Measurements from ENCODE around the gene CTBP2.
"Not testable (repeated sequence)": the region's sequence is repeated elsewhere in the genome, so short reads cannot be mapped to it uniquely, and the experiment has no call there.

Gene CTBP2

GRCh38 chr10:125186431-125187170 lies 26.2 kb upstream of the CTBP2 start:
- DNase-seq = no peak

GRCh38 chr10:125179107-125179506 lies 18.7 kb upstream of the CTBP2 start:
- DNase-seq = not testable (repeated sequence)

DNA sequence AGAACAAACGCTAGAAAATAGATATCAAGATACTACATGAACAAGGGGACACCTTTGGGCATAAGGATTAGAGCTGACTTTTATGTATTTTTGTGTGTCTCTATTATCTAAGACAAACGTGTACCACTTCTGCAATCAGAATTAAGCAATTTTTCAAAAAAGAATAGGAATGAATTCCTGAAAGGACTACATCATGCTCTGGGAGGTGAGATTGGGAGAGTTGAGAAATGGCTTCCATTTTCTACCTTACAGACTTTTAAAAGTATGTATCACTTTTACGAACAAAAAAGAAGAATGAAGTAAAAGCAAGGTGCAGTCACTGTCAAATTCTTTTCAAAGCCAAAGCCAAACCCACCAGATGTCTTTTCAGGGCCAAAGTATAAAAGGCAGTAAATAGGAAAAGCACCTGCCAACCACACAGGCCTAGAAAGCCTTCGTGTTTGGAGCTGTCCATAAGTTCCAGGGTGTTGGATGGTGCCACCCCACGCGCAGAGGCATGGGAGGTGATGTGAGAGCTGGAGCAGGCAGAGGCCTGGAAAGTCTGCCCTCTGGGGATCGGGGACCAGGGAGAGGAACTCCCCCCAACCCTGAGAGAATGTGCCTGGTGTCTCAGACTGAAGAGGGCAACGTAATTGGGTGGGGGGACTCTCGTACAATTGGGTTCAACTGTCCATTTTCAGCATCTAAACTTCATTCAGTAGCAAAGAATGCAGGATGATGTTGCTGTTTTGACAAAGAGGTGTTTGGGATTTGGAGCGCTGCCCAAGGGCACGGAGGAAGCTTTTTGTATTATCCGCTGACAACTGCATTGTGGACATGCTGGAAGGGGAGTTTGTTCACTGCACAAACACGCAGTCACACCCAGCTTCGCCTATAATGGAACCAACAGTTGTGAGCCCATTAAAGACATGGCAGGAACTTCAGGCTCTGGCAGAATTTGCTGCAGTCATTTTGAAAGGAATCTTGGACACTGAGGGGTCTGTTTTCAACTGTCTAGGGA lies 17.6 kb upstream of the CTBP2 start:
- DNase-seq = no peak

GRCh38 chr10:125175807-125176206 lies 15.4 kb upstream of the CTBP2 start:
- no peak for DNase-seq

DNA sequence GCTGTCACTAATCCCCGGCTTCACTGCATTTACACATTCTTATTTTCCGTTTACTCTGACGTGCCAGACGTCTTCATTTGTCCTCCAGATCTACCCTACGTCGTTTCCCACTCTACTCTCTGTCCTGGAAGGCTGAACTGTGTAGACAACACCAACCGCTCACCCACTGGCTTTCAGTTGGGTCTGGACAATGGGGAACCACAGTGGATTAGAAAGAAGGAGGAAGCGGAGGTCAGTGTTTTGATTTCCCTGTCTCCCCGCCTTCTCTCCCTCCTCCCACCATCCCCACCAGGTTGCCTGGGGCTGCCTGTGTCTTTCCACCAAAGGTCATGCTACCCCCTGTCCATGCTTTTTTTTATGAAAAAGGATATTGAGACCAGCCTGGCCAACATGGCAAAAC lies 14.0 kb upstream of the CTBP2 start:
- no peak for DNase-seq

DNA sequence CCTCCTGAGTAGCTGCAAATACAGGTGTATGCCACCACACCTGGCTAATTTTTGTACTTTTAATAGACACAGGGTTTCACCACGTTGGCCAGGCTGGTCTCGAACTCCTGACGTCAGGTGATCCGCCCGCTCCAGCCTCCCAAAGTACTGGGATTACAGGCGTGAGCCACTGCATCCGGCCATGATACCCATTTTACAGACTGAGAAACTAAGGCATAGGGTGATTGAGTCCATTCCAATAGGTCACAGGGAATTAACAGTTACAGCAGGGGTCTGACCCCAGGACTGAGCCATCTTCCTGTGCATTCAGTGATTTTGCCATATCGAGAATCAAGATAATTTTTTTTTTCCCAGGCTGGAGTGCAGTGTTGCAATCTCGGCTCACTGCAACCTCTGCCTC lies 12.3 kb upstream of the CTBP2 start:
- DNase-seq = no peak

- no peak for DNase-seq
Observed at GRCh38 chr10:125171402-125172306, 11.3 kb upstream of the CTBP2 start.

DNA sequence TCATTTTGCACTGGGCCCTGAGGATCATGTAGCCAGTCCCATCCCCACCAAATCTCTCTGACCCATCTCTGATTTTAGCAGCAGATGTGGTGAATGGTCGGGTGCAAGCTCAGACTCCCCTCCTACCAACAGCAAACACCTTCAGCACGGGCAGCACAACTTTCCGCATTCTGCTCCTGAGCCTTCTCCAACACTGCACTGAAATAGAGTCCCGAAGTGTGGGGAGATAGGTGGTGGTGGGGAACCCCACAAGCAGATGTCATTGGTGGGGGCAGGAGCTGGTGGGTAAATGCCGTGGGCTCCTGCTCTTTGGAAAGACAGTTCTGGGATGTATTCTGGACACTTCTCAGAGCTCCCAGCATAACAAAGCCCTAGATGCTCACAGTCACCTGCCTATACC lies 9.6 kb upstream of the CTBP2 start:
- no peak for DNase-seq

- no peak for DNase-seq
Observed at GRCh38 chr10:125169279-125169678, 8.9 kb upstream of the CTBP2 start.

GRCh38 chr10:125166658-125167057 lies 6.3 kb upstream of the CTBP2 start:
- DNase-seq = no peak

DNA sequence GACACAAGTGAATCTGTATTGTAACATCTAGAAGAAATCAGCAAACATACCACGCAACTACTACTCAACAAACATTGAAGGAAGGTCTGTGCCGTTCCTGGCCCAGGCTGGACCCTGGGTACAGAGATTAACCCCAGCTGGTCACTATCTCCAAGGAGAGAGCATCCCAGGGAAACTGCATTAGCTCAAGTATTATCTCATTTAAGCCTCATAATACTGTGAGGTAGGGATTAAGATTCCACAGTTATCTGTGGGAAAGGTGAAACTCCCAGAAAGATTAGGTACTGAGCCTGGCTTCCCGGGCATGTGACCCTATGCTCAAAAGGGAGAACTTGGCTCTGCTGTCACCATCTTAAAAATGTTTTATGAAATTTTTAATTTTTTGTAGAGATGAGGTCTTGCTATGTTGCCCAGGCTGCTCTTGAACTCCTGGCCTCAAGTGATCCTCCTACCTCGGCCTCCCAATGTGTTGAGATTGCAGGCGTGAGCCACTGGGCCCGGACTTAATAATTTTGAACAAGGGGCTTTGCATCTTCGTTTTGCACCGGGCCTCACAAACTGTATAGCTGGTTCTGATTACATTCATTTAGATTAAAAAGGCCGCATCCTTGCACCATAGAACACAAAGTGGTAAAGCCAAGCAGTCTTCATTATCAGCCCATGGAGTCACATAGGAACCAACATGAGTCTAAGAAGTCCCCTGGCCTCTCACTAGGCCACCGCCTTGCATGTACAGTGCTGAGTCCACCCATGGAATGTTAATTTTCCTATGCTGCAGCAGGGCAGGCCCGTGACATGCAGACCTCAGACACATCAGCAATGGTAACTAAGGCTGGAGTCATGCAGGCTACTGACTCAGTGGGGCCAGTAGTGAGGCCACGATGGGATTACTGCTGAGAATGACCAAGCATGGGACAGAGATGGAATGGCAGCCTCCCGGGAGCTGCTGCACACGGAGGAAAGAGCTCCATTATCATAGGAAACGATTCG lies 5.5 kb upstream of the CTBP2 start:
- no peak for DNase-seq

DNA sequence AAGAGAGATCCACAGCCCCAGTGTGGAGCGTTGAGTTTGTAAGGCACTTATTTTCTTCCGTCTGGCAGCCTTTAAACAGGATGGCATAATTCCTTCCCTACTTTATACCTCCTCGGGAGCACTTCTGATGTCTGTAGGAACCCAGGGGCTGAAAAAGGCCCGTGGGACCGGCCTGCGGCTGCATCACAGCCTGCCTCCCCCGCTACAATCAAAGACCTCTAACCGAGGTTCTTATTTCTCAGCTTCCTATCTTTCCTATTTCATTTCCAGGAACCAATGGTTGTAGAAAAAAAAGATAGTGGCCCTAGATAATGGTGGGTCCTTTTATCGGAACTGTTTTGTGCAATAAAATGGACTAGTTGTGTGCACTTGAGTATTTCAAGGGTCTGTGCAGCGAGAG lies 4.1 kb upstream of the CTBP2 start:
- no peak for DNase-seq

GRCh38 chr10:125163803-125164202 lies 3.4 kb upstream of the CTBP2 start:
- DNase-seq = no peak

GRCh38 chr10:125163312-125163711 lies 2.9 kb upstream of the CTBP2 start:
- not testable (repeated sequence) for DNase-seq

GRCh38 chr10:125162120-125162931 lies 2.0 kb upstream of the CTBP2 start:
- DNase-seq = no peak

- no peak for DNase-seq
Observed at GRCh38 chr10:125161707-125162119, 1.4 kb upstream of the CTBP2 start.

DNA sequence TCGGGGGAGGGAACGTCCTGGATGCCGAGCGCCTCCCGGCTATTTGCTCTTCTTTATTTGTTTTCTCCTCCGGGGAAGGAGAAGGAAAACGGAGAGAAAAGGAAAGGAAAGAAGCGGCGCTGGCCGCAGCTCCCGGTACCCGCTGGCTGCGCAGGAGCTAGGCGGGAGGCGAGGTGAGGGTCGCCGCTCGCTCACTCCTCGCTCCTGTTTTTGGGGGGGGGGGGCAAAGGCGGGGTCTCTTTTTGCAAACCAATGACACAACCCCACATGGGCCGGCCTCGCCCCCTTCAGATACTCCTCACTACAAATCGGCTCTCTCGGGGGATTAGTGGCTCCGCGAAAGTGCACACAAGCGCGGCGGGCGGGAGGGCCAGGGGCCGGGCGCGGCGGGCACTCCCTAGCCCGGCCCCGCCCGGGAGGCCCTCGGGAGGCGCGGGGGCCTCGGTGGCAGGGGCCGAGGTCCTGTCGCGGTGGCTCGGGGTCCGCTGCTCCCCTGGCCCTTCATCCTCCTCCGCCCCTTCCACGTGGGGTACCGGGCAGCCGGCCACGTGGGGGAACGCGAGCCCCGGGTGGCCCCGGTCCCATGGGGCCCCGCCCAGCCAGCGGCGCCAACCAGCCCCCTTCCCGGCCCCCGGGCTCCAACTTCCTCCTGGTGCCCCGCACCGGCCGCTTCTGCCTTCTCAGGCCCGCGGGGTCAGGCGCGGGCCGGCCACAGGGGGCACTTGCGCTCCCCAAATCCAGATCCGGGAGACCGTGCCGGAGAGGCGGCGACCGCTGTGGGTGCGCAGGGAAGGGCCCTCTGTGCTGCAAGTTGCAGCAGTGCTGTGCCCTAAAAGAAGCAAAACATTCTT lies 718 bp upstream of the CTBP2 start:
- DNase-seq = peak; percentile 67

DNA sequence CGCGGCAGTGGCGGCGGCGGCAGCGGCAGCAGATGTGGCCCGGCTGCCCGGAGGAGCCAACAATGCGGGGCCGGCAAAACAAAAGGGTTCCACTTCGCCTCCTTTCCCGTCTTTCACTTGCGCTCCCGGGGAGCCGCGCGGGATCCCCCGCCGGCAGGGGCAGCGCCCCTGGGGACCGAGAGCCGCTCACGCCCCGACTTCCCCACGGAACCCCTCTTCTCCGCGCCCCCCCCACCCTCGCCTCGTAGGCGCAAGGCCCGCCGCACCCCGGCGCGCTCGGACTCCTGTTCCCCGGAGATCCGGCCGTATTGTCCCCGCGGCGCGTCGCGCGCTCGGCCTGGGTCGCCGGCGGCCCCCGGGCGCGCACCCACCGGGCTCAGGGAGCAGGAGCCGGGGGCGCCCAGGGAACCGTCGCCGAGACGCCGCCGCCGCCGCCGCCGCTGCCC lies 854 bp downstream of the CTBP2 start:
- no peak for DNase-seq
